AG08395 (cell line): ENCODE measurements around the gene PAXX.

ENCODE experiments used
- DNase-seq: peaks from one replicate; pipeline ENCODE4 v3.0.0; 2012; ENCODE audit warnings: mixed read lengths, low spot score

The PAXX gene

GRCh38 chr9:136952876-136953770 is 39.1 kb upstream of the PAXX start:
- no peak for DNase-seq

- no peak for DNase-seq
Observed at GRCh38 chr9:136953771-136954269, 38.4 kb upstream of the PAXX start.

GRCh38 chr9:136954270-136955083 is 37.7 kb upstream of the PAXX start:
- DNase-seq, result no peak

DNA sequence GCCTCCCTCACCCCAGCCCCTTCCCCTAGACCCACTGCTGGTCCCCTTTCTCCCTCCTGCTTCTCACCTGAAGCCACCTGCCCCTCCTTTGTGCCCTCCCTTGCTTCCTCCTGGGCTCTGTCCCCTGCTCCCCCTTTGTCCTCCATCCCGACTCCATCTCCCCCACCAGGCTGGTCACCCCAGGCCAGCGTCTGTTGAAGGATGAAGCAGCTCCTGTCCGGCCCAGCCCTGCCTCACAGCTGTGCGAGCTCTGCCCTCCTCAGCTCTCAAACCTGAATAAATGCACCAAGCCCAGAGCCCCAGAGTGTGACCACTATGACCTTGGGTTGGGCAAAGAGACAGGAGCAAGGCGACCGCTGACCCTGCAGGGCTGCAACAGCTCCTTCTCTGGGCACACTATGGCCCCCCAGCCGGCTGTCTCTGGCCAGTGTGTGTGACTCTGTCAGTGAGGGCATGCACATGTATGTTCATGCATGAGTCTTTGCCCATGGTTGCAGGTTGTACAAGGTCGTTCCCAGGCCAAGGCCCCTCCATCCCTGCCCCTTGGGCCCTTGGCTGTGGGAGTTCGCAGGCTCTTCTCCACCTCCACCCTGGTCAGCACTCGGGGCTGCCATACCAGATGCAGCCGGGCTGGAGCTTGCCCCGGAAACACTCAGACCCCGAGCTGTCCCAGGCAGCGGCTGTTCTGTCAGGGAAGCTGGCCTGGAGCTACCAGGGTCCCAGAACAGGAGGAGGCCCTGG is 36.9 kb upstream of the PAXX start:
- no peak for DNase-seq

- DNase-seq, result no peak
Observed at GRCh38 chr9:136955943-136956335, 36.3 kb upstream of the PAXX start.

- DNase-seq, result no peak
Observed at GRCh38 chr9:136956604-136957003, 35.6 kb upstream of the PAXX start.

DNA sequence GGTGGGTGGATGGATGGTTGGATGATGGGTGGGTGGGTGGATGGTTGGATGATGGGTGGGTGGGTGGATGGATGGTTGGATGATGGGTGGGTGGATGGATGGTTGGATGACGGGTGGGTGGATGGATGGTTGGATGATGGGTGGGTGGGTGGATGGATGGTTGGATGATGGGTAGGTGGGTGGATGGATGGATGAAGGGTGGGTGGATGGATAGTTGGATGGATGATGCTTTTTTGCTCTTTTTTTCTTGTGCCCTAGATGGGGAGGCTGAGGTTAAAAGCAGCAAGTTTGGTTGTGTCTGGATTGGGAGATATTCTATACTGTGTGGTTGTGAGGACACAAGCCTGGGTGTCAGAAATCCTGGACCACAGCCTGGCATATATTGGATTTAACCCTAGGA is 34.8 kb upstream of the PAXX start:
- no peak for DNase-seq

GRCh38 chr9:136957901-136958300 is 34.3 kb upstream of the PAXX start:
- DNase-seq, result no peak

DNA sequence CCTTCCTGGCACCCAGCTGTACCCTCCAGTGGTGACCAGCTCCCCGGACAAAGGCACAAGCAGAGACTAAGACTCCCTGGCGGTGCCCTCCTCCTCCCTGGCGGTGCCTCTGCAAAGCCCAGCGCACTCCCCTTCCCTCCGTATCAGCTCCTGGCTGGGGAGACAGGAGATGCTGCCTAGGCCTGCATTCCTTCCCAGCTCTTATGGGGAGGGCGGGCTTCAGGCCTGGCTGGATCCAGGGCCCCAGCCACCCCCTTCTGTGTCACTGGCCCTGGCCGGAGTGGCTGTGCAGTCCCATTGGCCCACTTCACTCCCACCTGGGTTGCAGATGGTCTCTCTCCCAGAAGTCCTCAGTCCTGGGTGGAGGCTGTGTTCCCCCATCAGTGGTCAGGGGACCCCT is 33.7 kb upstream of the PAXX start:
- DNase-seq, result no peak

DNA sequence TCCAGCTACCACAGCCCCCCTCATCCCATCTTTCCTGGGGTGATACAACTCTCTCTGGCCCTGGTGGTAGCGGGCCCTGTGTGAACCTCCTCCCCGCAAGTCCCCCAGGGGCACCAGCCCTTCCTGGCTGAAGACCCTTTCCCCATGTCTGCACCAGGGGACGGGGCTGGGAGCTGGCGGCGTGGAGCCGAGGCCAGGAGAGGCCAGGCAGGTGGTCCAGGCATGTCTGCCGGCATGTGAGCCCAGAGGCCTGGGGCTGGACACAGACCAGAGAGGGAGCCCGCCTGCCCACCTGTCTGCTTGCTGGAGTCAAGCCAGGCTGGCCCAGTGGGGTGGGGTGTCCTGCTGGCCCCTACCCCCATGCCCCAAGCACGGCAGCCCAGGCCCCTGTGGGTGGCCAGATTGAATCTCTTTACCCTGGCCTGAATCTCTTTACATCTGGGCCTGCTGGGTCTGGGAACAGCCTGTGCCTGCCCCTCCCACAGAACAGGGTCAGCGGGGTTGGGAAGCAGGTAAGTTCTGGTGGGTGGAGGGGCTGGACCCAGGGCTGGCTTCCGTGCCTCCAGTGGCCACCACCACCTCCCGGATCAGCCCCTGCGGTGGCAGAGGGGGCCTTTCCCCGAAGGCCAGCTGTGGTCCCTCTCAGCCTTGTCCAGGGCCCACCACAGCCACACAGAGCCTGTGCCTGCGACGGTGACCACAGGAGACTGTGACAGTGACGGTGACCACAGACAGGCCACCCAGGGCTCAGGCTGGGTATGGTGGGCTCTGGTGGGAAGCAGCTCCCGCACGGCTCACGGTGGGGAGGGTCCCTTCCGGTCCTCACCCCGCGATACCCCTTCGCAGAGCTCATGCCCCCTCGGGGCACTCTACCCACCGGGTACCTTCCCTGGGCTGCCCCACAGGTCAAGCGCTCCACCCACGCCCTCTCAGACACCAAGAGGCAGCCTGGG is 33.0 kb upstream of the PAXX start:
- DNase-seq, result no peak

DNA sequence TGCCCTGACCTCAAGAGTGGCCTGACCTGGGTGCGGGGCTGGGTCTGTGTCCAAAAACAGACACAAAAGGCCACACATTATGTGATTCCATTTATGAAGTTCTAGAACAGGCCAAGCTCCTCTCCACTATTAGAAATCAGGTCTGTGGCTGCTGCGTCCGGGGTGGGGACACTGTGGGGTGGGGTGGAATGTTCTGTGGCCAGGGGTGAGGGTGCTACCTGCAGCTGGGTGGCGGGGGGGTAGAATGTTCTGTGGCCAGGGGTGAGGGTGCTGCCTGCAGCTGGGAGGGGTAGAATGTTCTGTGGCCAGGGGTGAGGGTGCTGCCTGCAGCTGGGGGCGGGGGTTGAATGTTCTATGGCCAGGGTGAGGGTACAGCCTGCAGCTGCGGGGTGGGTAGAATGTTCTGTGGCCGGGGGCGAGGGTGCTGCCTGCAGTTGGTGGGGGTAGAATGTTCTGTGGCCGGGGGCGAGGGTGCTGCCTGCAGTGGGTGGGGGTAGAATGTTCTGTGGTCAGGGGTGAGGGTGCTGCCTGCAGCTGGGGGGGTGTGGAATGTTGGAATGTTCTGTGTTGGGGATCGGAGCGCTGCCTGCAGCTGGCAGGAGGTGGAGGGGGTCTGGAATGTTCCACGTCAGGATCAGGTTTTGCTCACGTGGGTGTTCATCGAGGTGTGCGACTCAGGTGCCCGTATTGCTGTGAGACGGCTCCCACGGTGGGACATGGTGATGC is 31.8 kb upstream of the PAXX start:
- no peak for DNase-seq

- DNase-seq, result no peak
Observed at GRCh38 chr9:136960938-136961275, 31.3 kb upstream of the PAXX start.

DNA sequence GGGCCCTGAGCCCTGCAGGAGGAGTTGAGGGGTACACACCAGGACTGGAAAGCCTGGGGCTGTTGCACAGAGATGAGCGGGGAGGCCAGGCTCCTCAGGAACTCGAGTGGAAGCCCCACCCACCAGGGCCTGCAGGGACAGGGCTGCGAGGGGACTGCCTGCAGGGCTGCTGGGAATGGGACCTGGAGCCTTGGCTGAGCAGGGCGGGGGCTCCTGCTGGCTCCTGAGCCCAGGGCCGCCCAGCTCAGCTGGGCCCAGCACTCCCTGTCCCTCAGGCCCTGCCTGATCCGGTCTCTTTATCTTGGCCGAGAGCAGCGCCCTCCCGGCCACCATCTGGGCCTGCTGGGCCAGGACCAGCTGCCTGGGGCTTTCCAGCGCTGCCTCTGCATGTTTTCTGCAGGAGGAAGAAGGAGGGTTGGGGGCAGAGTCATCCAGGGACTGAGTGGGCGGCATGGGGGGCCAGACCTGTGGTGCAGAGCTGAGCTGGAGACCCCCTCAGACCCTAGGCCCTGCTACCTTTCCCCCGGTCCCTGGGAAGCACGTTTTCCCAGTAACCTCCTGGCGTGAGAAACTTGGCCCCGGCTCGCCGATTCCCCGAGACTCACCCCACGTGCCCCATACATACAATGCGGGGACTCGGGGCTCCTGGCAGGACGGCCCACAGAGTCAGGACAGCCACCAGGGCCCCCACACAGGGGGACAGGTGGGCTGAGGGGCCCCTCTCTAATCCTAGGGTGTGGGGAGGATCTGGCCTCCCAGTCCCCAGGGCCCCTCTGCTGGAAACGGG is 30.8 kb upstream of the PAXX start:
- no peak for DNase-seq

DNA sequence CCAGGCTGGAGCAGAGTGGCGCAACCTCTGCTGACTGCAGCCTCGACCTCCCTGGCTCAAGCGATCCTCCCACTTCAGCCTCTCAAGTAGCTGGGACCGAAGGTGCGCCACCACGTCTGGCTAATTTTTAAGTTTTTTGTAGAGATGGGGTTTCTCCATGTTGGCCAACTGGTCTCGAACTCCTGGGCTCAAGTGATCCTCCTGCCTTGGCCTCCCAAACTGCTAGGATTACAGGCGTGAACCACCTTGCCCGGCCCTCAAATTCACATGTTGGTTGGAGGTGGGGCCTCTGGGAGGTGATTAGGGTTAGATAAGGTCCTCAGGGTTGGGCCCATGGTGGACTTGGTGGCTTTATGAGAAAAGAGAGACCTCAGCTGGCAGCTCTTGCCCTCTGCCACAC is 30.1 kb upstream of the PAXX start:
- no peak for DNase-seq

GRCh38 chr9:136962701-136963248 is 29.4 kb upstream of the PAXX start:
- DNase-seq, result no peak

GRCh38 chr9:136963341-136963740 is 28.9 kb upstream of the PAXX start:
- no peak for DNase-seq

DNA sequence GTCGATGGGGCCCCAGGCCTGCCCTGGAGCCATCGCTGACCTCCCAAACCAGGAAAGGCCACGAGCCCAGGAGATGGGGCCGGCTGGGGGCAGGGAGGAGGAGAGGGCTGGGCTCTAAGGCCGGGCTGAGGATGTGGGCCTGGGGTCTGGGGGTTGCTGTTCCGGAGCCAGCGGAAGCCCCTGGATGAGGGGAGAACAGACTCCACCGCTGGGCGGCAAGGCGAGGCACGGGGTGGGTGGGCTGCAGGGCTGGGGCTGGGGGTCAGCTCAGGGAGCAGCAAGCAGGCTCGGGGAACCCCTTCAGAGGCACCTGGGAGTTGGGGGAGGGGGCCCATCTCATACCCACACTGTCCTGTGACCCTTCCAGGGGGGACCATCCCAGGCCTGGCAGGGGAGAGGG is 28.5 kb upstream of the PAXX start:
- no peak for DNase-seq

- no peak for DNase-seq
Observed at GRCh38 chr9:136964171-136964689, 28.0 kb upstream of the PAXX start.

DNA sequence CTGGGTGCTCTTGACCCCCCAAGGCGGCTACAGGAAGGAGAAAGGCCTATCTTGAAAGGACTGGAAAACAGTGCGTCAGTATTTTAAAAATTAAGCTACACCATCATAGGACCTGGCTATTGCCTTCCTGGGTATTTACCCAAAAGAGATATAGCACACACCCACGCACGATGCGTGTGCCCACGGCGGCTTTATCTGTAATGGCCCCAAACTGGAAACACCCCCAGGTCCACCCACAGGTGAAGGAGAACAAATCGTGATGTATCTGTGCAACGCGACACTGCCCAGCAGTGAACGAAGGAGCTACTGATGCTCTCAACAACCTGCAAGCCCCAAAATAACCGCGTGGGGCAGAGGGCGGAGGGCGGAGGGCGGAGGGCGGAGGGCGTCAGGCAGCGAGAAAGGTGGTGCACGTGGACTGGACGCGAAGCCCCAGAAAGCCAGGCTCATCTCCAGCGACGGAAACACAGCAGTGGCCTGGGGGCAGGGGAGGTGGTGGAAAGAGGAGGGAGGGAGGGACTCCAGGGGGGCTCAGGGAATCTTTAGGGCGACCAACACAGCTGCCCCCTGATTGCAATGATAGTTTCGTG is 27.3 kb upstream of the PAXX start:
- DNase-seq, result no peak
